Hepatocyte (in vitro differentiated cells): Measurements from ENCODE around the gene TTC14. TPM values are rescaled to one million over a fixed set of nuclear protein-coding genes. Genes with fewer than 3 reads are reported as not detected.
A peak's percentile ranks its signal among the peaks of the same experiment; 100 is the strongest.

Experiments used
- DNase-seq: peaks from one replicate; pipeline ENCODE4 v3.0.0-alpha.2; 2016; ENCODE audit warnings: low spot score
- H2AFZ ChIP-seq: fragments of 200-600 bp; sonication (generic); 2 replicates; pipeline ENCODE4 v1.6.0; 2016; ENCODE audit warnings: antibody characterized with exemption, mild to moderate bottlenecking
- H3K27ac ChIP-seq: fragments of 200-600 bp; sonication (generic); 2 replicates; pipeline ENCODE4 v1.5.1; 2016; ENCODE audit warnings: mild to moderate bottlenecking
- H3K27me3 ChIP-seq: fragments of 200-600 bp; sonication (generic); 2 replicates; pipeline ENCODE4 v1.6.1; 2016
- H3K36me3 ChIP-seq: fragments of 200-600 bp; sonication (generic); replicated peaks from 2 replicates; pipeline ENCODE4 v1.5.1; 2016; ENCODE audit warnings: low read depth; ENCODE audit not compliant: insufficient read depth
- H3K4me1 ChIP-seq: fragments of 200-600 bp; sonication (generic); 2 replicates; pipeline ENCODE4 v1.5.1; 2016; ENCODE audit warnings: mild to moderate bottlenecking, moderate library complexity; ENCODE audit not compliant: insufficient read depth
- H3K4me2 ChIP-seq: fragments of 200-600 bp; sonication (generic); 2 replicates; pipeline ENCODE4 v1.6.0; 2016
- H3K4me3 ChIP-seq: fragments of 200-600 bp; sonication (generic); 2 replicates; pipeline ENCODE4 v1.5.1; 2016; ENCODE audit warnings: mild to moderate bottlenecking
- H3K79me2 ChIP-seq: fragments of 200-600 bp; sonication (generic); 2 replicates; pipeline ENCODE4 v1.6.0; 2017; ENCODE audit warnings: mild to moderate bottlenecking
- H3K9me2 ChIP-seq: fragments of 200-600 bp; sonication (generic); replicated peaks from 2 replicates; pipeline ENCODE4 v1.6.0; 2017; ENCODE audit warnings: mild to moderate bottlenecking; ENCODE audit not compliant: insufficient read depth
- H3K9me3 ChIP-seq: fragments of 200-600 bp; sonication (generic); 2 replicates; pipeline ENCODE4 v1.5.1; 2016; ENCODE audit warnings: low read depth, mild to moderate bottlenecking
- H4K20me1 ChIP-seq: fragments of 200-600 bp; sonication (generic); 2 replicates; pipeline ENCODE4 v1.6.0; 2016; ENCODE audit warnings: mild to moderate bottlenecking; ENCODE audit not compliant: insufficient read depth, poor library complexity, severe bottlenecking
- EZH2 ChIP-seq: fragments of 200-600 bp; sonication (generic); IDR thresholded peaks from 2 replicates; pipeline ENCODE4 v1.6.1; 2016; ENCODE audit warnings: antibody characterized with exemption, mild to moderate bottlenecking, borderline replicate concordance
- EZH2phosphoT487 ChIP-seq: fragments of 200-600 bp; sonication (generic); IDR thresholded peaks from one replicate; pipeline ENCODE4 v1.6.1; 2018; ENCODE audit warnings: antibody characterized with exemption, mild to moderate bottlenecking, low read depth, moderate library complexity; ENCODE audit not compliant: unreplicated experiment, severe bottlenecking
- WGBS: methylation state at CpG from one replicate; pipeline ENCODE4 v1.1.6; 2016; ENCODE audit warnings: low lambda C conversion rate; ENCODE audit errors: missing lambda C conversion rate; 5-methylcytosine and 5-hydroxymethylcytosine counted together
- polyA plus RNA-seq: library from polyadenylated mRNA; unstranded; fragments of >200 nt; fragmentation: Nextera tagmentation; extraction: Ambion mirVana; gene quantifications from 2 replicates; pipeline ENCODE4 v1.2.1, GENCODE V29; 2016
- total RNA-seq: library from RNA; depleted of rRNA; stranded (reverse); fragments of >200 nt; gene quantifications from 2 replicates; pipeline ENCODE4 v1.2.3, GENCODE V29; 2014
- TF ChIP-seq, protein P1 (sequence below): fragments of 200-600 bp; sonication (generic); IDR thresholded peaks from 2 replicates; pipeline ENCODE4 v1.5.1; 2016; ENCODE audit warnings: antibody characterized with exemption, mild to moderate bottlenecking; ENCODE audit not compliant: poor library complexity

Gene TTC14, protein sequence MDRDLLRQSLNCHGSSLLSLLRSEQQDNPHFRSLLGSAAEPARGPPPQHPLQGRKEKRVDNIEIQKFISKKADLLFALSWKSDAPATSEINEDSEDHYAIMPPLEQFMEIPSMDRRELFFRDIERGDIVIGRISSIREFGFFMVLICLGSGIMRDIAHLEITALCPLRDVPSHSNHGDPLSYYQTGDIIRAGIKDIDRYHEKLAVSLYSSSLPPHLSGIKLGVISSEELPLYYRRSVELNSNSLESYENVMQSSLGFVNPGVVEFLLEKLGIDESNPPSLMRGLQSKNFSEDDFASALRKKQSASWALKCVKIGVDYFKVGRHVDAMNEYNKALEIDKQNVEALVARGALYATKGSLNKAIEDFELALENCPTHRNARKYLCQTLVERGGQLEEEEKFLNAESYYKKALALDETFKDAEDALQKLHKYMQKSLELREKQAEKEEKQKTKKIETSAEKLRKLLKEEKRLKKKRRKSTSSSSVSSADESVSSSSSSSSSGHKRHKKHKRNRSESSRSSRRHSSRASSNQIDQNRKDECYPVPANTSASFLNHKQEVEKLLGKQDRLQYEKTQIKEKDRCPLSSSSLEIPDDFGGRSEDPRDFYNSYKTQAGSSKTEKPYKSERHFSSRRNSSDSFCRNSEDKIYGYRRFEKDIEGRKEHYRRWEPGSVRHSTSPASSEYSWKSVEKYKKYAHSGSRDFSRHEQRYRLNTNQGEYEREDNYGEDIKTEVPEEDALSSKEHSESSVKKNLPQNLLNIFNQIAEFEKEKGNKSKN
- total RNA-seq, result 43.7 and 45.3 TPM in 2 replicates
- 21.5 and 25.0 TPM in 2 replicates for polyA plus RNA-seq

DNA sequence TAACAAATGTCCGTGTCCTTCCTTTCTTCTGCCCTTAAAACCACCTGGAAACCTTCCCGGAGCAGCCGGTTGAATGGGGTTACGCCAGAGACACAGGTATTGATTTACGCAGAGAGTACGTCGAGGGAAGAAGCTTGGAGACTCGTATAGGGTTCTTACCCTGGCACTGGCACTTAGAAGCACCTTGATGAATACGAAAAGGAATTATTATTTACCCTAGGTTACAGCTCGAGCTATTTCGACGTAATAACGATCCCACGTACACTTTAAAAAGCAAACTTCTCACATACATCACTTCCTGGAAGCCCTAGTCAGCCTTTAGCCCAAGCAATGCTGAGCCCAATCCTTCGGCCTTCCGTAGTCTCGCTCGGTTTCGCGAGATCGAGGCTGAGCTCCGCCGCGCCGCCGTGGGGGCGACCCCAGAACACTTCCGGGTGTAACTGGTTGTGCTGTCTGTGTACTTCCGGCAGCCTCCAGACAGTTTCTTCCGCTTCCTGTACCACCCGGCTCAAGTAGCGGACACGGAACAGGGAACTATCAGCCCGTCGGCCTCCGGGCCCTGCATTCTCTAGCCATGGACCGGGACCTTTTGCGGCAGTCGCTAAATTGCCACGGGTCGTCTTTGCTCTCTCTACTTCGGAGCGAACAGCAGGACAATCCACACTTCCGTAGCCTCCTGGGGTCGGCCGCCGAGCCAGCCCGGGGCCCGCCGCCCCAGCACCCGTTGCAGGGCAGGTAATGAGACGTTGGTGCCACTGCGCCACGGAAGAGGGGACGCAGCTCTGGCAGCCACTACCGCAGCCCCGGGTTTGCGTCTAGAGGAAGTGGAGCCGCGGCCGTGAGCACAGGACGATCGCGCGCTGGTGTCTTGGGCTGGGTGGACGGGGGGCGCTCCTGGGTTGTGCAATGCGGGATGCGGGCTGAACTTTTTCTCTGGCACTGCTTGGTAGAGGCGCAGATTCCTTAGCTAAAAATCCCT is at the start of gene TTC14:
TTC14 (plus strand) TSS at position 476 of the 979 bp plus-strand sequence; CDS start at position 575, 99 bp downstream.
- WGBS, result 2% methylated on average over 70 of the region's 70 CpGs

DNA sequence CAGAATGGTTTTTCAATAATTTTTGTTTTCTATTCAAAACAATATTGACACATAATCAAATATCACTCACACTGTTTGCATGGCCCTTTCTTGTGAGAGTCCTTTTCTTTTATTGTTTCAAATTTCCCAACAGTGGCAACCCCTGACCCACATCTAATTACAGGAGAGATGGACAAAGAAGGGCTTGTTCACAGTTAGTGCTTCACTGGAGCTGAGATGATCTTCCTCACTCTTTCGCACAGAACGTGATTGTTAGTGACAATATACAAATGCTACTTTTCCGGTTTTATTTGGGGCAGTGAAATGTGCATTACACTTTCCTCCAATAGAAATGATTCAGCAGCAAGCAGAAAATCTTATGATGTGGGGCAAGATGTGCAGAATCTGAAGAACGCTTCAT is 38.6 kb upstream of the TTC14 start:
- no peaks in the 10 kb centered on the region for H3K9me3 ChIP-seq
- no peaks in the 10 kb centered on the region for H3K4me1 ChIP-seq
- no peaks in the 10 kb centered on the region for H3K27me3 ChIP-seq
- no peak overlapping the region for H3K4me2 ChIP-seq
- no peak overlapping the region for H3K4me3 ChIP-seq
- H3K79me2 ChIP-seq, result no peaks in the 10 kb centered on the region
- H2AFZ ChIP-seq, result no peak overlapping the region
- no peaks in the 10 kb centered on the region for H3K9me2 ChIP-seq
- no peak for TF ChIP-seq EZH2phosphoT487
- no peak for TF ChIP-seq EZH2
- TF ChIP-seq, protein P1, sequence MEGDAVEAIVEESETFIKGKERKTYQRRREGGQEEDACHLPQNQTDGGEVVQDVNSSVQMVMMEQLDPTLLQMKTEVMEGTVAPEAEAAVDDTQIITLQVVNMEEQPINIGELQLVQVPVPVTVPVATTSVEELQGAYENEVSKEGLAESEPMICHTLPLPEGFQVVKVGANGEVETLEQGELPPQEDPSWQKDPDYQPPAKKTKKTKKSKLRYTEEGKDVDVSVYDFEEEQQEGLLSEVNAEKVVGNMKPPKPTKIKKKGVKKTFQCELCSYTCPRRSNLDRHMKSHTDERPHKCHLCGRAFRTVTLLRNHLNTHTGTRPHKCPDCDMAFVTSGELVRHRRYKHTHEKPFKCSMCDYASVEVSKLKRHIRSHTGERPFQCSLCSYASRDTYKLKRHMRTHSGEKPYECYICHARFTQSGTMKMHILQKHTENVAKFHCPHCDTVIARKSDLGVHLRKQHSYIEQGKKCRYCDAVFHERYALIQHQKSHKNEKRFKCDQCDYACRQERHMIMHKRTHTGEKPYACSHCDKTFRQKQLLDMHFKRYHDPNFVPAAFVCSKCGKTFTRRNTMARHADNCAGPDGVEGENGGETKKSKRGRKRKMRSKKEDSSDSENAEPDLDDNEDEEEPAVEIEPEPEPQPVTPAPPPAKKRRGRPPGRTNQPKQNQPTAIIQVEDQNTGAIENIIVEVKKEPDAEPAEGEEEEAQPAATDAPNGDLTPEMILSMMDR, result no peak
- no peaks in the 10 kb centered on the region for H4K20me1 ChIP-seq
- DNase-seq, result no peak
- WGBS, result 95% methylated on average over 4 of the region's 4 CpGs
- H3K36me3 ChIP-seq, result no peaks in the 10 kb centered on the region
- H3K27ac ChIP-seq, result no peak overlapping the region

More for the DNA sequence above, at the start of gene TTC14:
- Histone ChIP-seq H3K27me3 (peaks cover 20% of the 10 kb centered on the region), H3K36me3 (peaks cover 3% of the 10 kb centered on the region), H3K79me2 (peaks cover 32% of the 10 kb centered on the region), H3K27ac (peak within 1 kb of the TSS; percentile 91), H3K4me2 (peak within 1 kb of the TSS; percentile 84), H2AFZ (peak within 1 kb of the TSS; percentile 79), H3K9me2 (no peaks in the 10 kb centered on the region), H3K9me3 (no peaks in the 10 kb centered on the region), H4K20me1 (no peaks in the 10 kb centered on the region), H3K4me1 (peaks cover 11% of the 10 kb centered on the region), H3K4me3 (peak within 1 kb of the TSS; percentile 85)
- peak; percentile 95 for DNase-seq
- no peak for TF ChIP-seq EZH2
- no peak for TF ChIP-seq EZH2phosphoT487
- TF ChIP-seq, protein P1, result no peak

- TF ChIP-seq, protein P1, result no peak
- no peak for TF ChIP-seq EZH2
- no peak for TF ChIP-seq EZH2phosphoT487
- no peak overlapping the region for H3K4me3 ChIP-seq
- H3K4me2 ChIP-seq, result no peak overlapping the region
- H3K79me2 ChIP-seq, result no peaks in the 10 kb centered on the region
- 82% methylated on average over 2 of the region's 2 CpGs for WGBS
- no peak for DNase-seq
- H3K9me2 ChIP-seq, result no peaks in the 10 kb centered on the region
- H2AFZ ChIP-seq, result no peak overlapping the region
- no peak overlapping the region for H3K27ac ChIP-seq
- no peaks in the 10 kb centered on the region for H3K9me3 ChIP-seq
- no peaks in the 10 kb centered on the region for H4K20me1 ChIP-seq
- no peaks in the 10 kb centered on the region for H3K27me3 ChIP-seq
- H3K4me1 ChIP-seq, result no peaks in the 10 kb centered on the region
- H3K36me3 ChIP-seq, result no peaks in the 10 kb centered on the region
Observed at GRCh38 chr3:180564676-180565075, 37.3 kb upstream of the TTC14 start.
